Mucosa of gallbladder (tissue), 1 donor: Measurements from ENCODE around the gene CACNA1B. TPM values are rescaled to one million over a fixed set of nuclear protein-coding genes. Genes with fewer than 3 reads are reported as not detected.

Experiments
- DNase-seq: peaks from one replicate; pipeline ENCODE4 v3.0.0-alpha.2; 2020; ENCODE audit warnings: low spot score
- total RNA-seq: library from RNA; stranded (reverse); gene quantifications from one replicate; pipeline ENCODE4 v1.2.1, GENCODE V29; 2021
- donor health status: DM: no; HTN: no; CAD: no.

Gene CACNA1B
- total RNA-seq, 1 donor from 2014 or later, result 0.43 TPM

GRCh38 chr9:138053321-138053868 is 175.8 kb downstream of the CACNA1B start:
- no peak for DNase-seq

DNA sequence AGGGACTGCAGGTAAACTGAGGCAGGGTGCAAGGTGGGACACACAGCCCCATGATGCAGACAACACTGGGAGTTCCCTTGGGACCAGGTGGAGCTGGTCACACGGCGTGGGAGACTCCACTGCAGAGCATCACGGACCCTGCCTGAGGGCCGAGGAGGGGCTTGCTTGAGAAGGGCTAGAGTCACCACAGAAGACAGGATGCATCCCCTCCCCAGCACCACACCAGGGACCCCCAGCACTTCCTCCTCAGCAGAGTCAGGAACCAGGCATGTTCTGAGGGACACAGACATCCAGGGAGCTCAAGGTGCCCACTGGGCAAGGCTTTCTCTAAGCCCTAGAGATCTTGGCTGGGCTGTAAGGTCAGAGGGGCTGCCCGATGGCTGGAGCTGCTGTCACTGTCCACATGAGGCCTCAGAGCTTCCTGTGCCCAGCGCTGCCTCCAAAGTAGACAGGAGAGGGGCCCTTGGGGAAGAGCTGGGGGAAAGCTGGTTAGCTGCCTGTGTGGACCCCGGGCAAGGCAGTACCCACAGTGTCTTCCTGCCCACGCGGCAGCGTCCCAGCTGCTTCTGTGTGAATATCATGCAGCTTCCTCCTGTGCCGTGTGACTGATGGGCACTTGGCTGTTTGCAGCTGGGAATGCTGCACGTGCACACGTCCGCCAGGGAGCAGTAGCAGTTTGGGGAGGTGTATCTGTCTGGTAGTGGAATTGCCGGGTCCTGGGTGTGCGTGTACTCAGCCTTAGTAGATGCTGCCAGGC is 176.6 kb downstream of the CACNA1B start:
- DNase-seq, result no peak

DNA sequence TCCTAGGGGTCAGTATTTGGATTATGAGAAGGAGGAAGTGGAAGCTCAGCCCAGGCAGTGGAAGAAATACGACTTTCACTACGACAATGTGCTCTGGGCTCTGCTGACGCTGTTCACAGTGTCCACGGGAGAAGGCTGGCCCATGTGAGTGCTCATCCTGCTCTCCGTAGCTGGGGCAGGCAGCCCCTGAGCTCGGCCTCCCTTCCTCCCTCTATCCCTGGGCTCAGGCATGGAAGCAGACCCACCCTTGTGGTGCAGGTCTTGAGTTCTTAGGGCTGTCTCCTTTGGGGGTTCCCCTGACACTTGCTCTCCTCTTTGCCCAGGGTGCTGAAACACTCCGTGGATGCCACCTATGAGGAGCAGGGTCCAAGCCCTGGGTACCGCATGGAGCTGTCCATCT is 180.1 kb downstream of the CACNA1B start:
- no peak for DNase-seq

GRCh38 chr9:138058181-138058580 is 180.6 kb downstream of the CACNA1B start:
- DNase-seq, result no peak

DNA sequence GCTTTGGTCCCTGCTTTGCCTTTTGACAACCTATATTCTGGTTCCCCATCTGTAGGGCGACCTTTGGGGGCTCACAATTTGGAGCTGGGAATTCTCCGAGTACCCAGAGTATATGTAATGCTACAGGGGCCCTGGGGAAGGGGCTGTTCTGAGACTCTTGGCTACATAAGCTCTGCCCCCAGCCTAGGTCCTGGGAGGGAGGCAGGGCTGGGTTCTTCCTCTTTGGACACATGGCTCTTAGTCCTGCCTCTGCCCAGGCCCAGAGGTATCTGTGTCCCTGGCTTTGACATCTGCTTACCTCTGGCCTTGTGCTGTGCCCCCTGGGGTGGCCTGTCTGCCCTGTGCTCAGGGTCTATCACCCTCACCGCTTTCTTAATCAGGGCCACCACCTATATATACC is 181.6 kb downstream of the CACNA1B start:
- no peak for DNase-seq

- no peak for DNase-seq
These were observed 182.8 kb downstream of the CACNA1B start for GRCh38 chr9:138060365-138060764.

- no peak for DNase-seq
These were observed 183.3 kb downstream of the CACNA1B start for GRCh38 chr9:138060881-138061280.

DNA sequence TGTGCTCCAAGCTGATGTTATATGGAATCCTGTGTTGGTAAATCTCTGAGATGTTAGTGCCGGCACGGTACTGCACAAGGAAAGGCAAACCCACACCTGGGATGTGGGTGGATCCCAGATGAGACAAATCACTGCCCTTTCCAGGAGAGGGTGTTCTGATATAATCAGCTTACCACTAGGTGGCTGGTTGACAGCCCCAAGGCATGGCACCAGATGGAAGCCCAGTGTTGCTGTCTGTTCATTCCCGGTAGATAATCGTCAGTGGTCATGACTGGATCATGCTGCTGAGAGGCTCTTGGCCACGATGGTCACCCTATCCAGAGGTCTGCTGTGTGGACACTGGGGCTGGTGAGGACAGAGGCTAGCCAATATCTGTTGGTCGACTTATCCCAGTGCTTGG is 184.0 kb downstream of the CACNA1B start:
- no peak for DNase-seq

- no peak for DNase-seq
These were observed 184.6 kb downstream of the CACNA1B start for GRCh38 chr9:138062196-138062595.

DNA sequence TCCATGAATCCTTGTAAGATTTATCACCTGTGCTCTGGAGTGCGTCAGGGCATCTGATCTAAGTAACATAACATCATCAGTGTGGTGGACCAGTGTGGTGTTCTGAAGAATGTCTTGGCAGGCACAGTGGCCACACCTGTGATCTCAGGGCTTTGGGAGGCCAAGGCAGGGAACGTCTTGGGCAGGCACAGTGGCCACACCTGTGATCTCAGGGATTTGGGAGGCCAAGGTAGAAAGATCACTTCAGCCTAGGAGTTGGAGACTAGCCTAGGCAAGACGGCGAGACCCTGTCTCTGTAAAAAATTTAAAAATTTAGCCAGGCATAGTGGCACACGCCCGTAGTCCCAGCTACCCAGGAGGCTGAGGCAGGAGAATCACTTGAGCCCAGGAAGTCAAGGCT is 185.5 kb downstream of the CACNA1B start:
- no peak for DNase-seq

DNA sequence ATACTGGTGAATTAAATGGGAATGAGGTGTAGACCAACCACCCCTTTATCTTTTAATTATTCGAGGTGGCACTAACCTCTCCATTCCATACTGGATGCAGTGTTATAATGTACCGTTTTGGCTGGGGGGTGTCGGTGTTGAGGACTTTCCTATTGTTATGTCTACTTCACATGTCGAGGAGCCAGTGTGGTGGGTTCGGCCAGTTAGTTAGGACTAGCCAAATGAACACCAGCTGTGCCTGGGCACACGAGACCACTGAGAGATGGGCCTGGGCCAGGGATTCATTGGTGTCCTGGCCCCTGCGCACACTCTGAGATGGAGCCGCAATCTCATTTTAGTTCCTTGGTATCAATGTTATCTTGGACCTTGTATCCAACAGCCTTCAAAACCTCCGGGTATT is 186.2 kb downstream of the CACNA1B start:
- DNase-seq, result no peak

DNA sequence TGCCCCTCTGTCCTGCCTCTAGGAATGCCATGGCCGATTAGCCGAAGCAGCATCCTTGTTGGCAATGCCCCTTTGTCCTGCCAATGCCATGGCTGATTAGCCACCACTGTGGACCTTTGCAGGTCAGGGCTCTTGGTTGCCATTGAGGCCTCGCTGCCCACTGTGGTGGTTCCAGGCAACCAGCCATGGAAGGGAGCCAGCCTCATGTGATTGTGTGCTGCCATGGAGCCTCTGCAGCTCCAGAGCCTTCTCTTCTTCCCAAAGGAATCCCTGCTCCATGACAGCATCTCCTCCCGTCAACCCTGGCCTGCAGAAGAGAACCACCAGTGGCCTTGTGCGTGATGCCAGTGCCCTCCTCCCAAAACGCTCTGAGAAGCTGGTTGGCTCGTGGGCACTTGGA is 187.0 kb downstream of the CACNA1B start:
- DNase-seq, result no peak

DNA sequence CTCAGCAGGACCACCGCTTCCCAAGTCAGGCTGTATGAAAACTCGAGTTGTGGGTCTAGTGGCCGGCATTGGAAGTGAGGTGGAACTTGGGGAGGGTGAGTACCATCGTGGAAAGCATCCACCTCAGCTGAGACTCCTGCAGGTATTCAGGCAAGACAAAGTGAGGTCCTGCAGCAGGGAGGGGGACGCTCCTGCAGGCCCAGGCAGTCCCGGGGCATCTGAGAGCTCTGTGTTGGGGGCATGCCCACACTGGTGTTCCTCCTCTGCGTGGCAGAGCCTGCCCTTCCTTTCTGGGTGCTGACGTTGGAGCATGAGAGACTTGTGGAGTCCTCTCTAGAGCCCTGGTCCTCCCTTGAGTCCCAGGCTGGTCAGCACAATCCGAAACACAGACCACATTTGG is 187.7 kb downstream of the CACNA1B start:
- no peak for DNase-seq

DNA sequence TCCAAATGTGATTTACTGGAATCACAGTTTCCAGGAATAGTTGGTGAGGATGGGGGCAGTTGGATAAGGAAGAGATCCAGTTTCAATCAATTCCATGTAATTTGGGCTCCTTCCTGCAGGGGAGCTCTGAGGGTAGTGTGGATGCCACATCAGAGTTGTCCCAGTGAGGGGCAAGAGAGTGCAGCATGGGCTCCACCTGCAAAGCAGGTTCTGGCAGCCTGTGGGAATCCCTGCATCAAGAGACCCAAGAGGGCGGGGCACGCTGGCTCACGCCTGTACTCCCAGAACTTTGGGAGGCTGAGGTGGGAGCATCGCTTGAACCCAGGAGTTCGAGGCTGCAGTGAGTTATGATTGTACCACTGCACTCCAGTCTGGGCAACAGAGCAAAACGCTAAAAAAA is 188.5 kb downstream of the CACNA1B start:
- no peak for DNase-seq

- no peak for DNase-seq
These were observed 190.2 kb downstream of the CACNA1B start for GRCh38 chr9:138067613-138068367.

- no peak for DNase-seq
These were observed 191.0 kb downstream of the CACNA1B start for GRCh38 chr9:138068601-138069035.

- no peak for DNase-seq
These were observed 192.3 kb downstream of the CACNA1B start for GRCh38 chr9:138069731-138070456.

DNA sequence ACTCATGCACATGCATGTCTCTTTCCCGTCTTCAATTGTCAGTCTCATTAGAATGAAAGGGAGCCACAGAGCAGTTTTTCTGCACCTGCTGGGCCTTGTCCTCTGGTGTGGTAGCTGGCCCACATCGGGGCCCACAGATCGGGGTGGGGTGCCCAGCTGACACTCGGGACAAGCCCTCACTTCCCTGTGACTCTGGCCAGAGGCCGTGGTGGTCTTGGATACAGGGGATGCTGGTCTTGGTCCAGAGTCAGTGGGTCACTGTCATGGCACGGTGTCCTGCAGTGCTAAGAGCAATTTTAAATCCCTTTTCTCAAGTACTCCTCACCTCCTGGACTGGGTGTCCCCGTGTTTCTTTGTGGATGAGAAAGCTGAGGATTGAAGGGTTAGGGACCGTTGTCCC is 193.2 kb downstream of the CACNA1B start:
- no peak for DNase-seq

DNA sequence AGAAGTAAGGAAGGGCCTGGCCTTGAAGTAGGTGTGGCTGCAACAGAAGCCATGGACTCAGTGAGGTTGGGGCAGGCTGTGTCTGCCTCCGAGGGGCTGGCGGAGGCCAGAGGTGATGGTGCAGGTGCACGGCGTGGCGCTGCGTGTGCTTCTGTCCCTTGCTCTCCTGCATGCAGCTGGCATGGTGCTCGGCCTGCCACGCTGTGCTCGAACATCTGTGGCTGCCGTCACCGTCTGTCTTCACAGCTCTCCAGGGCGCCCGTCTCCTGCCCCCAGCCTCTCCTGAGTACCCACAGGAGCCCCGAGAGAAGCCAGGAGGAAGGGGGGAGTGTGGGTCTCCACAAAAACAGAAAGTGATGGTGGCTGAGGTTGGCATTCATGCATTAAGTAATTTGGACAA is 193.7 kb downstream of the CACNA1B start:
- DNase-seq, result no peak

DNA sequence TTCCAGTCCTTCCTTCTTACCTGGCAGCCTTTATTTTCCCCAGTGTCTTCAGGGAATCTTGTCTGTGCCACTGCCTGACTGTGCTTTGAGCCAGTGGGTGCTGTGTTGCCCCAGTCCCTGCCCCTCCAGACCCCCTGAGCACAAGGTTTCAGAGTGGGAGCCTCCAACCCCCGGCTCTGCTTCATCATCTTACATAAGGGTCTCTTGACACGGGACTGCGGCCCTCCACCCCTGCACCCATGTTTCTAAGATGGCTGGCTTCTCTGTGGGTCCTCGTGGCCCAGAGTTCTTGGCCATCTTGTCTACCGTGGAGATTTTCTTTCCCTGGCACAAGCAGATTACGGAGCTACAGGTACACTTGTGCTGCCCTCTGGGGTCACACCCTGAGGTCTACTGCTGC is 194.1 kb downstream of the CACNA1B start:
- no peak for DNase-seq

GRCh38 chr9:138072161-138072842 is 194.7 kb downstream of the CACNA1B start:
- no peak for DNase-seq

DNA sequence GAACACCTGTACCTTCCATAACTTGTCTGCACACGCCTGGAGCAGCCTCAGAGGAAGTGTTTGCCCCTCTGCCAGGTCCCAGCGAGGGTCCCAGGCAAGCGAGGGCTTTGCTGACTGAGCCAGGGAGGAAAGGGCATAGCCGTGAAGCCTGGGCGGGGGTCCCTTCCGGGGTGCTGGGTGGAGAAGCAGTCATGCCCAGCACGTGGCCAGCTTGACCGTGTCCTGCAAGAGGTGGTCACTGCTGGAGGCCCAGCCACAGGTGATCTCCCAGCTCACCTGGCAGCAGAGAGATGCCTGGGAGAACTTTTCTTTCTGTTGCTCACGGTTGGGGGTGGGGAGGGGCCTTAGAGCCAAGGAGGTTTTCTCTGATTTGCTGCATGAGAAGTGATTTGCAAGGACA is 195.3 kb downstream of the CACNA1B start:
- DNase-seq, result no peak
